ENCODE data around the gene LHFPL2.
"Not testable (repeated sequence)": the region's sequence is repeated elsewhere in the genome, so short reads cannot be mapped to it uniquely, and the experiment has no call there.

LHFPL2 gene

GRCh38 chr5:78626009-78626571 lies 22.5 kb downstream of the LHFPL2 start:
- Mint-ChIP-seq H3K4me3 (no peak overlapping the region), H3K27ac (no peak overlapping the region), H3K4me1 (peaks cover 5% of the 10 kb centered on the region), H3K27me3 (no peaks in the 10 kb centered on the region), H3K36me3 (ENCODE audit: low read depth) (no peaks in the 10 kb centered on the region), H3K9me3 (no peaks in the 10 kb centered on the region)
- no peak for ATAC-seq
- DNase-seq: no peak

- Mint-ChIP-seq H3K4me3 (no peak overlapping the region), H3K27me3 (no peaks in the 10 kb centered on the region), H3K9me3 (no peaks in the 10 kb centered on the region), H3K36me3 (ENCODE audit: low read depth) (no peaks in the 10 kb centered on the region), H3K4me1 (peaks cover 5% of the 10 kb centered on the region), H3K27ac (no peak overlapping the region)
- no peak for DNase-seq
- ATAC-seq: no peak
Measured at GRCh38 chr5:78624992-78625391, 23.6 kb downstream of the LHFPL2 start.

- no peaks in the 10 kb centered on the region for H3K9me3 Mint-ChIP-seq
- H3K27me3 Mint-ChIP-seq: no peaks in the 10 kb centered on the region
- ATAC-seq: no peak
- H3K36me3 Mint-ChIP-seq (ENCODE audit: low read depth): no peaks in the 10 kb centered on the region
- DNase-seq: no peak
- H3K4me1 Mint-ChIP-seq: peaks cover 5% of the 10 kb centered on the region
- H3K27ac Mint-ChIP-seq: no peak overlapping the region
- no peak overlapping the region for H3K4me3 Mint-ChIP-seq
Measured at GRCh38 chr5:78624011-78624541, 24.5 kb downstream of the LHFPL2 start.

- no peaks in the 10 kb centered on the region for H3K36me3 Mint-ChIP-seq (ENCODE audit: low read depth)
- H3K27me3 Mint-ChIP-seq: no peaks in the 10 kb centered on the region
- no peak for ATAC-seq
Measured at GRCh38 chr5:78622302-78622971, 26.1 kb downstream of the LHFPL2 start.

GRCh38 chr5:78621291-78621738 lies 27.3 kb downstream of the LHFPL2 start:
- ATAC-seq: no peak
- H3K9me3 Mint-ChIP-seq: no peaks in the 10 kb centered on the region
- no peaks in the 10 kb centered on the region for H3K36me3 Mint-ChIP-seq (ENCODE audit: low read depth)
- DNase-seq: no peak
- no peaks in the 10 kb centered on the region for H3K4me1 Mint-ChIP-seq
- no peaks in the 10 kb centered on the region for H3K27me3 Mint-ChIP-seq
- no peak overlapping the region for H3K4me3 Mint-ChIP-seq
- H3K27ac Mint-ChIP-seq: no peak overlapping the region

More at GRCh38 chr5:78622302-78622971, 26.1 kb downstream of the LHFPL2 start:
- Mint-ChIP-seq H3K4me3 (no peak overlapping the region), H3K4me1 (no peaks in the 10 kb centered on the region), H3K9me3 (no peaks in the 10 kb centered on the region), H3K27ac (no peak overlapping the region)
- DNase-seq: no peak

GRCh38 chr5:78620119-78620518 lies 28.5 kb downstream of the LHFPL2 start:
- ATAC-seq; DNase-seq; H3K27me3 Mint-ChIP-seq; H3K27ac Mint-ChIP-seq; H3K4me1 Mint-ChIP-seq; H3K4me3 Mint-ChIP-seq; H3K36me3 Mint-ChIP-seq (ENCODE audit: low read depth); H3K9me3 Mint-ChIP-seq: not testable (repeated sequence)

DNA sequence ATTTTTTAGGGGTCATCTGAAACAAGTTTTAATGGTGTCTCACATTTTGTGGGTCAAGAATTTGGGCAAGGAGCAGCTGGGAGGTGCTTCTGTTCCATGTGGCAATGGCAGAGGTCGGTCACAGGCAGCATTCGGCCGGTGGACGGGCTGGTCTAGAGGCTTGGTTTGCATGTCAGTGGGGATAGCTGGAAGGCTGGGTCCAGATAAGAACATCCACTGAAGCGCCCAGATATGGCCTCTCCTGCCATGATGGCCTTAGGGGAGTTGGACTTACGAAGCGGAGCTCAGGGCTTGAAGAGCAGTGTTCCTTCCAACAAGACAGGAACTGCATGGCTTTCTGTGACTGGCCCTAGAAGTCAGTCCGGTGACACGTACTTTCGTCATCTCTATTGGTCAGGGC lies 30.3 kb downstream of the LHFPL2 start:
- H3K9me3 Mint-ChIP-seq: no peaks in the 10 kb centered on the region
- DNase-seq (no peak), ATAC-seq (no peak)
- no peak overlapping the region for H3K27ac Mint-ChIP-seq
- H3K27me3 Mint-ChIP-seq: no peaks in the 10 kb centered on the region
- H3K36me3 Mint-ChIP-seq (ENCODE audit: low read depth): no peaks in the 10 kb centered on the region
- H3K4me1 Mint-ChIP-seq: no peaks in the 10 kb centered on the region
- H3K4me3 Mint-ChIP-seq: no peak overlapping the region

GRCh38 chr5:78615697-78616096 lies 32.9 kb downstream of the LHFPL2 start:
- Mint-ChIP-seq H3K9me3 (no peaks in the 10 kb centered on the region), H3K4me3 (no peak overlapping the region), H3K27ac (no peak overlapping the region), H3K36me3 (ENCODE audit: low read depth) (no peaks in the 10 kb centered on the region), H3K27me3 (no peaks in the 10 kb centered on the region), H3K4me1 (no peaks in the 10 kb centered on the region)
- DNase-seq (no peak), ATAC-seq (no peak)

GRCh38 chr5:78614816-78615215 lies 33.8 kb downstream of the LHFPL2 start:
- ATAC-seq: no peak

DNA sequence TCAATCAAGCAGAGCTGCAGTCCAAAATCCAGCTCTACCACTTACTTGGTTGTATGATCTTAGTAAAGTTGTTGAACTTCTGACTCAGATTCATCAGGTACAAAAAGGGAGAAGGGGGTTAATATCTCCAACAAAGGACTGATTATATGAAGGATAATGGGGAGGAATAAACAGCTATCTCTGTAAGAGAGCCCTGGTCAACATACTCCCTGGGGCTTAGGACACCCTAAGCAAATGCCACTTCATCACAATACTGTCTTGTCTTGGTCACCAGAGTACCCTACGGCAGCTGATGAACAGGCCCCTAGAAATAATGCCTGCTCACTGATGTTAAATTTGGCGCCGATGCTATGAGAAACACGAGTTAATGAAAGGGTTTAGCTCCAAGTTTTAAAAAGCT lies 34.8 kb downstream of the LHFPL2 start:
- Mint-ChIP-seq H3K4me3 (no peak overlapping the region), H3K4me1 (no peaks in the 10 kb centered on the region), H3K27ac (no peak overlapping the region), H3K36me3 (ENCODE audit: low read depth) (no peaks in the 10 kb centered on the region), H3K9me3 (no peaks in the 10 kb centered on the region), H3K27me3 (no peaks in the 10 kb centered on the region)
- no peak for DNase-seq
- ATAC-seq: no peak

More at GRCh38 chr5:78614816-78615215, 33.8 kb downstream of the LHFPL2 start:
- H3K27me3 Mint-ChIP-seq: no peaks in the 10 kb centered on the region
- DNase-seq: no peak
- H3K4me3 Mint-ChIP-seq: no peak overlapping the region
- no peak overlapping the region for H3K27ac Mint-ChIP-seq
- H3K4me1 Mint-ChIP-seq: no peaks in the 10 kb centered on the region
- no peaks in the 10 kb centered on the region for H3K9me3 Mint-ChIP-seq
- no peaks in the 10 kb centered on the region for H3K36me3 Mint-ChIP-seq (ENCODE audit: low read depth)

GRCh38 chr5:78613151-78613533 lies 35.4 kb downstream of the LHFPL2 start:
- H3K4me3 Mint-ChIP-seq: no peak overlapping the region
- H3K36me3 Mint-ChIP-seq (ENCODE audit: low read depth): no peaks in the 10 kb centered on the region
- no peaks in the 10 kb centered on the region for H3K4me1 Mint-ChIP-seq
- no peak for DNase-seq
- H3K9me3 Mint-ChIP-seq: no peaks in the 10 kb centered on the region
- no peaks in the 10 kb centered on the region for H3K27me3 Mint-ChIP-seq
- no peak for ATAC-seq
- no peak overlapping the region for H3K27ac Mint-ChIP-seq

GRCh38 chr5:78612227-78613150 lies 36.1 kb downstream of the LHFPL2 start:
- Mint-ChIP-seq H3K36me3 (ENCODE audit: low read depth) (no peaks in the 10 kb centered on the region), H3K27me3 (peaks cover 2% of the 10 kb centered on the region), H3K4me3 (no peak overlapping the region), H3K9me3 (no peaks in the 10 kb centered on the region), H3K4me1 (no peaks in the 10 kb centered on the region), H3K27ac (no peak overlapping the region)
- DNase-seq (no peak), ATAC-seq (no peak)

DNA sequence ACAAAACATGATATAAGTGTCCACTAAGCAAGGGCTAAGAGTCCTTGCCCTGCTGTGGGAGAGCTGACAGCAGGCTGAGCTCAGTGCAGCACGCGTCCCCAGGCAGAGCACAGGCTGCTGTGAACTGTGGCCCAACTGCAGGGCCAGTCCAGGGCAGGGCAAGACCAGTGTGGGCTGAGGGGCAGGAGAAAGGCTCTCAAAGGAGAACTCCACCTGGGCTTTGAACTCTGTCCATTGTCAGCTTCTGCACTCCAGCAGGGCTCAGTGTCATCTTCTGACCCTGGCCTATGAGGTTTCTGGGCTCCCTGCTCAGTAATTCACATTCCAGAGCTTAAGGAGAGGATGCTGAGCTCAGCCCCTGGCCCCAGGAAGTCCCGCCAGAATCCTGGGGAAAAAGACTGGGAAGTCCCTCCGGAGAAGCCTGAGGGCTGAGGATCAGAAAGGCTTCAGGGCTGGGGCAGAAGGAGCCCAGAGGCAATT lies 37.4 kb downstream of the LHFPL2 start:
- Mint-ChIP-seq H3K36me3 (ENCODE audit: low read depth) (no peaks in the 10 kb centered on the region), H3K9me3 (no peaks in the 10 kb centered on the region), H3K4me3 (no peak overlapping the region), H3K4me1 (no peaks in the 10 kb centered on the region), H3K27me3 (peaks cover 4% of the 10 kb centered on the region), H3K27ac (no peak overlapping the region)
- no peak for DNase-seq
- ATAC-seq: no peak

GRCh38 chr5:78610636-78611035 lies 37.9 kb downstream of the LHFPL2 start:
- H3K36me3 Mint-ChIP-seq (ENCODE audit: low read depth): no peaks in the 10 kb centered on the region
- H3K27me3 Mint-ChIP-seq: peaks cover 4% of the 10 kb centered on the region
- ATAC-seq (no peak), DNase-seq (no peak)
- H3K4me3 Mint-ChIP-seq: no peak overlapping the region
- no peak overlapping the region for H3K27ac Mint-ChIP-seq
- no peaks in the 10 kb centered on the region for H3K9me3 Mint-ChIP-seq
- no peaks in the 10 kb centered on the region for H3K4me1 Mint-ChIP-seq

Data from activated naive CD8-positive, alpha-beta T cell treated with anti-CD3 and anti-CD28 coated beads, Interleukin-2, amount 50 U/mL, for 24 hours (primary cell).